ENCODE results near the gene ARHGAP15.

The ARHGAP15 gene

GRCh38 chr2:143688248-143688647, 559.0 kb downstream of the ARHGAP15 start:
- no peak for DNase-seq (ENCODE audit: low read depth in 3 of 3)

- no peak for DNase-seq (ENCODE audit: low read depth in 3 of 3)
These were observed 559.6 kb downstream of the ARHGAP15 start for GRCh38 chr2:143688815-143689214.

GRCh38 chr2:143689541-143689940, 560.3 kb downstream of the ARHGAP15 start:
- DNase-seq (ENCODE audit: low read depth in 3 of 3): no peak

GRCh38 chr2:143690235-143690634, 561.0 kb downstream of the ARHGAP15 start:
- no peak for DNase-seq (ENCODE audit: low read depth in 3 of 3)

GRCh38 chr2:143691121-143691520, 561.9 kb downstream of the ARHGAP15 start:
- DNase-seq (ENCODE audit: low read depth in 3 of 3): no peak

- DNase-seq (ENCODE audit: low read depth in 3 of 3): no peak
These were observed 562.9 kb downstream of the ARHGAP15 start for GRCh38 chr2:143692162-143692561.

- no peak for DNase-seq (ENCODE audit: low read depth in 3 of 3)
These were observed 563.7 kb downstream of the ARHGAP15 start for GRCh38 chr2:143692967-143693366.

- DNase-seq (ENCODE audit: low read depth in 3 of 3): no peak
These were observed 565.1 kb downstream of the ARHGAP15 start for GRCh38 chr2:143694335-143694734.

GRCh38 chr2:143696651-143697050, 567.4 kb downstream of the ARHGAP15 start:
- no peak for DNase-seq (ENCODE audit: low read depth in 3 of 3)

- no peak for DNase-seq (ENCODE audit: low read depth in 3 of 3)
These were observed 568.5 kb downstream of the ARHGAP15 start for GRCh38 chr2:143697744-143698143.

GRCh38 chr2:143698352-143698751, 569.1 kb downstream of the ARHGAP15 start:
- DNase-seq (ENCODE audit: low read depth in 3 of 3): no peak

- no peak for DNase-seq (ENCODE audit: low read depth in 3 of 3)
These were observed 569.8 kb downstream of the ARHGAP15 start for GRCh38 chr2:143698888-143699570.

GRCh38 chr2:143700865-143701264, 571.6 kb downstream of the ARHGAP15 start:
- DNase-seq (ENCODE audit: low read depth in 3 of 3): no peak

GRCh38 chr2:143701785-143702184, 572.6 kb downstream of the ARHGAP15 start:
- DNase-seq (ENCODE audit: low read depth in 3 of 3): no peak

GRCh38 chr2:143702931-143703330, 573.7 kb downstream of the ARHGAP15 start:
- DNase-seq (ENCODE audit: low read depth in 3 of 3): no peak

- no peak for DNase-seq (ENCODE audit: low read depth in 3 of 3)
These were observed 575.4 kb downstream of the ARHGAP15 start for GRCh38 chr2:143704451-143705106.

- DNase-seq (ENCODE audit: low read depth in 3 of 3): no peak
These were observed 576.0 kb downstream of the ARHGAP15 start for GRCh38 chr2:143705108-143705707.

GRCh38 chr2:143706354-143706753, 577.1 kb downstream of the ARHGAP15 start:
- no peak for DNase-seq (ENCODE audit: low read depth in 3 of 3)

GRCh38 chr2:143708682-143709081, 579.5 kb downstream of the ARHGAP15 start:
- no peak for DNase-seq (ENCODE audit: low read depth in 3 of 3)

GRCh38 chr2:143710196-143710595, 581.0 kb downstream of the ARHGAP15 start:
- no peak for DNase-seq (ENCODE audit: low read depth in 3 of 3)

GRCh38 chr2:143710879-143711278, 581.7 kb downstream of the ARHGAP15 start:
- DNase-seq (ENCODE audit: low read depth in 3 of 3): no peak

- DNase-seq (ENCODE audit: low read depth in 3 of 3): no peak
These were observed 587.3 kb downstream of the ARHGAP15 start for GRCh38 chr2:143716522-143716921.

GRCh38 chr2:143717053-143717452, 587.8 kb downstream of the ARHGAP15 start:
- no peak for DNase-seq (ENCODE audit: low read depth in 3 of 3)
